CD4-positive, alpha-beta T cell (primary cell): ENCODE data around the gene DNAH9. TPM values are rescaled to one million over a fixed set of nuclear protein-coding genes. Genes with fewer than 3 reads are reported as not detected.

Experiments used
- ATAC-seq: fragments of 200-7000 bp; cut with Tn5 transposase; one replicate; pipeline ENCODE4 v1.10.0; 2022; ENCODE audit warnings: mild to moderate bottlenecking; ENCODE audit not compliant: poor library complexity
- CTCF ChIA-PET: fragments of 350-600 bp; sonication (Branson Sonifier 250); formaldehyde crosslinking; loops from one replicate; lab custom pipeline; 2021; ENCODE audit warnings: antibody characterized with exemption, inconsistent platforms; lab: Charles Lee
- POLR2A ChIA-PET: fragments of 350-600 bp; sonication (Branson Sonifier 250); formaldehyde crosslinking; loops from one replicate; lab custom pipeline; 2021; ENCODE audit warnings: antibody characterized with exemption, inconsistent platforms; lab: Charles Lee
- DNase-seq, 14 experiments: peaks; one replicate each; pipeline ENCODE4 v3.0.0-alpha.2; 2013 to 2020; ENCODE audit warnings: mixed read lengths in 2 of 14
- H3K27ac ChIP-seq, 2 donors: one replicate each; pipeline versions ENCODE4 v1.5.1 to v1.7.0; 2013; ENCODE audit warnings: low read length in 2 of 2, low read depth in 1 of 2, mild to moderate bottlenecking in 1 of 2
- H3K27me3 ChIP-seq, 2 experiments: 1 replicate in 1 of 2; 2 replicates in 1 of 2; pipeline versions ENCODE4 v1.6.1 to v1.7.0; 2013; ENCODE audit warnings: low read length in 2 of 2, control low read depth in 1 of 2, mild to moderate bottlenecking in 1 of 2, moderate library complexity in 1 of 2; ENCODE audit not compliant: insufficient read depth in 2 of 2, control insufficient read depth in 1 of 2
- H3K36me3 ChIP-seq: one replicate; pipeline ENCODE4 v1.6.1; 2013; ENCODE audit warnings: low read length, control low read depth; ENCODE audit not compliant: insufficient read depth
- H3K4me1 ChIP-seq: one replicate; pipeline ENCODE4 v1.6.1; 2013; ENCODE audit warnings: low read length, control low read depth; ENCODE audit not compliant: insufficient read depth
- H3K4me3 ChIP-seq: one replicate; pipeline ENCODE4 v1.5.1; 2013; ENCODE audit warnings: mild to moderate bottlenecking, low read length, moderate library complexity
- H3K9me3 ChIP-seq, 2 experiments: 1 replicate in 1 of 2; 2 replicates in 1 of 2; pipeline versions ENCODE4 v1.6.1 to v1.7.0; 2013; ENCODE audit warnings: low read length in 2 of 2, mild to moderate bottlenecking in 2 of 2, control low read depth in 1 of 2, moderate library complexity in 1 of 2; ENCODE audit not compliant: control insufficient read depth in 1 of 2, insufficient read depth in 1 of 2
- H3K27ac Mint-ChIP-seq: one replicate; pipeline ENCODE4 v1.8.0; 2020; ENCODE audit warnings: mixed read lengths
- H3K27me3 Mint-ChIP-seq: one replicate; pipeline ENCODE4 v1.8.0; 2021; ENCODE audit warnings: mixed read lengths
- H3K36me3 Mint-ChIP-seq: one replicate; pipeline ENCODE4 v1.8.0; 2021; ENCODE audit warnings: low read depth, mixed read lengths
- H3K4me1 Mint-ChIP-seq: one replicate; pipeline ENCODE4 v1.8.0; 2021; ENCODE audit warnings: low read depth, mixed read lengths
- H3K4me3 Mint-ChIP-seq: one replicate; pipeline ENCODE4 v1.8.0; 2020; ENCODE audit warnings: mild to moderate bottlenecking, mixed read lengths
- H3K9me3 Mint-ChIP-seq: one replicate; pipeline ENCODE4 v1.8.0; 2020; ENCODE audit warnings: mixed read lengths
- CTCF ChIP-seq: fragments of 200-600 bp; IDR thresholded peaks from one replicate; pipeline ENCODE4 v1.8.0; 2022; ENCODE audit warnings: antibody characterized with exemption, mild to moderate bottlenecking
- intact Hi-C, 2 experiments: fragments of 100-400 bp; cut with DNase I in 1 of 2; cut with micrococcal nuclease in 1 of 2; formaldehyde crosslinking; loops; one replicate each; pipeline versions ENCODE4 v1.15.1 to v1.9.0; 2023 to 2025; cut with DNase I, micrococcal nuclease
- total RNA-seq, 174 experiments: library from RNA in 2 of 174; stranded (reverse) in 2 of 174; gene quantifications; one replicate each; pipeline ENCODE4 v1.2.3 and lab custom pipeline; 2021 to 2026

DNAH9 gene
- total RNA-seq, 2 experiments from 2014 or later: not detected

DNA sequence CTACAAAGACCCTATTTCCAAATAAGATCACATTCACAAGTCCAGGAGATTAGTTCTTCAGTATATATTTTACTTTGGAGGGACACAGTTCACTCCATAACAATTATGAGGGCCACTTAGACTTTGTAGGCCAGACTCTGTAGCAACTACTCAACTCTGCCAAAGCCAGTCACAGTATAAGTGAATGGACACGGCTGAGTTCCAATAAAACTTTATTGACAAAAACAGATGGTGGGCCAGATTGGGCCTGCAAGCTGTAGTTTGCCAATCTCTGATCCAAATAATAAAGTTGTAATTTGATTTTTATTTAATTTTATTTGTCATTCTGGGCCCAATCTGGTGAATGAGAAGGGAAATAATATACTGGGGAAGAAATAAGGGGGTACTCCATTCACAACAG lies 297.9 kb downstream of the DNAH9 start:
- CTCF ChIA-PET: no interaction called here
- no peak overlapping the region for H3K27ac Mint-ChIP-seq
- H3K4me1 Mint-ChIP-seq: no peaks in the 10 kb centered on the region
- POLR2A ChIA-PET: no interaction called here
- Histone ChIP-seq H3K27ac (no peak overlapping the region), H3K27me3 (no peaks in the 10 kb centered on the region), H3K9me3 (no peaks in the 10 kb centered on the region), H3K4me3 (no peak overlapping the region), H3K36me3 (no peaks in the 10 kb centered on the region), H3K4me1 (no peaks in the 10 kb centered on the region)
- ATAC-seq: no peak
- no peaks in the 10 kb centered on the region for H3K27me3 Mint-ChIP-seq
- intact Hi-C loops: no loop called here
- H3K36me3 Mint-ChIP-seq: no peaks in the 10 kb centered on the region
- DNase-seq: no peak
- TF ChIP-seq CTCF: no peak
- no peak overlapping the region for H3K4me3 Mint-ChIP-seq
- H3K9me3 Mint-ChIP-seq: no peaks in the 10 kb centered on the region

DNA sequence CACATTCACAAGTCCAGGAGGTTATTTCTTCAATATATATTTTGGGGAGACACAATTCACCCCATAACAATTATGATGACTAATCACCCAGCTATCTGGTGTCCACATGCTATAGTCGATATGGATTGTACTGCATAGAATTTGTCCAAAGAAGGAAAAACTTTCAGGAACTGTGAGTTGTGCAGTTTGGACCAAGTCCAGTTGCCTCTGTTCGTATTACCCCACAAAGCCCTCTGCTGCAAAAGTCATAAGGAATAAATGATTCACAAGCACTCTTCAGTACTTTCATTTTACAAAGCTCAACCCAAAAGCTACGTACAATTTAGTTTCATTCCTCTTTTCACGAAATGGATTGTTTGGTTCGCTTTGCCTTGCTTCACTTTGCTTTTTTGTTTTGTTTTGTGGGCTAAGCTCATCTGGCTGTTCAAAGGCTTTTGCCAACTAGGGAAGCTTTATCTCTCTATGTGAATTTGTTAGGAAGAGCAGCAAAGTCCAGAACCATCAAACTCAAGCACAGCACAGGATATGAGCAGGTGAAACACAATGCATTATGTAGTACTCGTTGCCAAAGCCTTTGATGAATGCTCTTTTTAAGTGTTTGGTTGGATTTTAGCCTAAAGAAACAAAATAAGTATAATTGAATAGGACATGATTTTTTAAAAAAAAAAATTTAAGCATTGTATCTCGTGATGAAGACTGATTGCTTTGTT lies 300.4 kb downstream of the DNAH9 start:
- no peaks in the 10 kb centered on the region for H3K27me3 ChIP-seq
- Mint-ChIP-seq H3K27ac (no peak overlapping the region), H3K9me3 (peaks cover 2% of the 10 kb centered on the region), H3K4me1 (no peaks in the 10 kb centered on the region), H3K4me3 (no peak overlapping the region), H3K27me3 (no peaks in the 10 kb centered on the region), H3K36me3 (no peaks in the 10 kb centered on the region)
- H3K36me3 ChIP-seq: no peaks in the 10 kb centered on the region
- no peak overlapping the region for H3K27ac ChIP-seq
- DNase-seq (no peak), ATAC-seq (no peak)
- H3K9me3 ChIP-seq: peaks cover 0 to 5% of the 10 kb centered on the region in 2 experiments
- TF ChIP-seq CTCF: no peak
- no peaks in the 10 kb centered on the region for H3K4me1 ChIP-seq
- CTCF ChIA-PET: interaction anchor here (0.9 kb wide), 1 partner anchor 402 kb away, joined by 3 read pairs; no protein-coding TSS in a partner anchor
- POLR2A ChIA-PET: no interaction called here
- H3K4me3 ChIP-seq: no peak overlapping the region
- intact Hi-C loops: no loop called here

- POLR2A ChIA-PET: no interaction called here
- no peak overlapping the region for H3K27ac Mint-ChIP-seq
- no peaks in the 10 kb centered on the region for H3K36me3 Mint-ChIP-seq
- CTCF ChIA-PET: no interaction called here
- H3K4me3 Mint-ChIP-seq: no peak overlapping the region
- H3K9me3 ChIP-seq: peaks cover 0 to 5% of the 10 kb centered on the region in 2 experiments
- ATAC-seq (no peak), DNase-seq (no peak)
- H3K9me3 Mint-ChIP-seq: peaks cover 2% of the 10 kb centered on the region
- no peaks in the 10 kb centered on the region for H3K36me3 ChIP-seq
- intact Hi-C loops: no loop called here
- no peaks in the 10 kb centered on the region for H3K27me3 ChIP-seq
- H3K27ac ChIP-seq: no peak overlapping the region
- H3K4me1 ChIP-seq: no peaks in the 10 kb centered on the region
- no peak overlapping the region for H3K4me3 ChIP-seq
- H3K27me3 Mint-ChIP-seq: no peaks in the 10 kb centered on the region
- no peaks in the 10 kb centered on the region for H3K4me1 Mint-ChIP-seq
- no peak for TF ChIP-seq CTCF
These were observed 301.3 kb downstream of the DNAH9 start for GRCh38 chr17:11899537-11899942.
